GM18907 (cell line): Measurements from ENCODE around the gene IFT52.
A peak's percentile ranks its signal among the peaks of the same experiment; 100 is the strongest.

Experiments used
- ATAC-seq: cut with Tn5 transposase; IDR thresholded peaks from one replicate; pipeline ENCODE4 v1.9.1; 2021; ENCODE audit warnings: mild to moderate bottlenecking, moderate library complexity; ENCODE audit not compliant: unreplicated experiment

The IFT52 gene

DNA sequence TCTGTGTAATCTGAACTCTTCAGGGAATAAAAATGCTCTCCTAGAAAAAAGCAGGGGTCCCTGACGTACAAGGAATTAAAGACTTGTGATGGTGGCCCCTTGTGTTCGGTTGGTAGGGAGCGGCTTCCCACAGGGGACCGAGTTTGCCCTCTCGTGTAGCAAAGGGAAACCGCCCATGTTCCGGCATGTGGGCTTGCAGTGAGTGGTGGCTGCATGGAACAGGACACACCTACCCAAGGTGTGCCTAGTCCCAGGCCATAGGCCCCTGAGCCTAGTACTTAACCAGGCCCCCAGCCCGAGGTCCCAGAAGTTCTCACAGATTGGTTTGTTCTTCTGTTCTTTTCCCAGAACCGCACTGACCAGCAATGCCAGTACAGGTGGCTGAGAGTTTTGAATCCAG is 91.7 kb downstream of the IFT52 start:
- ATAC-seq: peak; percentile 36

DNA sequence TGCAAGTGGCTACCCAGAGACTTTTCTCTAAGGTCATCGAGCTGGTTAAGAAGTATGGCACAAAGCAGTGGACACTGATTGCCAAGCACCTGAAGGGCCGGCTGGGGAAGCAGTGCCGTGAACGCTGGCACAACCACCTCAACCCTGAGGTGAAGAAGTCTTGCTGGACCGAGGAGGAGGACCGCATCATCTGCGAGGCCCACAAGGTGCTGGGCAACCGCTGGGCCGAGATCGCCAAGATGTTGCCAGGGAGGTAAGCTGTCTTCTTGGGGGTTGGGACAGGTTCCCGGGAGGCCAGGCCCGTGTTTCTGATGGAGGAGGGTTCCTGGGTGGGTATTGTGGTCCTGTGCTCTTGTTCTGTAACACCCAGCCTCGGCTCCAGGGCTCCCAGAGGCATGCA is 96.1 kb downstream of the IFT52 start:
- ATAC-seq: no peak

DNA sequence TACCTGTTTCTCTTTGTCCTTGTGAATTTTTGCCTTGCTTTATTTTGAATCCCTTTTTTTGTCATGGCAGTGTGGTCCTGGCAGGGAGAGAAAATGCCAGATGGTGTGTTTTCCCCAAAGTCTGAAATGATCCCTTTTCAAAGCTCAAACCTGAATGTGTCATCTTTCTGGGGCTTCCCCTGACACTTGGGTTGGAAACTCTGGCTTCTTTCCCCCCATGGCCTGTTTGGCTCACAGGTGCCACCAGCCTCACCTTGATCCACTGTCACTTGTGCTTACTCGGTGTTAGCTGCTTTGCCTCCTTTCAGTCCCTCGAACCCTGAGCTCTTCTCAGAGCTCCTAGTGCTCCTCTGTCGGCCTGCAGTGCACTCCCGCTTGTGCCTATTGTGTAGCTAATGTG is 98.4 kb downstream of the IFT52 start:
- no peak for ATAC-seq

DNA sequence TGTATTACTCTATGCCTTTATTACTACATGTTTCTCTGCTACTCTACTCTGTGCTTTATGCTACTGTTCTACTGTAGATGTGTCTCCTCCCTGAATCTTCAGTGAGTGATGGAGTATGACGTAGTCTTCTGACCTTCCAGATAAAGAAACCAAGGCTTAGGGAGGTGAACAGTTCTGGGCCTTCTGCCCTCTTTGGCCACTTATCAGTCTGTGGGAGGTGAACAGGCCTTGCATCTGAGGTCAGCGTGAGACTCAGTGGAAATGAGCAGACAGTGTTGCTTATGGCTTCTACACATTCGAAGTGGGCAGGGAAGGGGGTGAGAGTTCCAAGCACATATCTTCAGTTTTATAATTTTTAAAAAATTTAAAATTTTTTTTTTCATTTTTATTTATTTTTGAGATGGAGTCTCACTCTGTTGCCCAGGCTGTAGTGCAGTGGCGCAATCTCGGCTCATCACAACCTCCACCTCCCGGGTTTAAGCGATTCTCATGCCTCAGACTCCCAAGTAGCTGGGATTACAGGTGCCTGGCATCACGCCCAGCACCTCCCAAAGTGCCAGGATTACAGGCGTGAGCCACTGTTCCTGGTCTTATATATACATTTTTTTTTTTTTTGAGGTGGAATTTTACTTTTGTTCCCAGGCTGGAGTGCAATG is 100.3 kb downstream of the IFT52 start:
- ATAC-seq: no peak

DNA sequence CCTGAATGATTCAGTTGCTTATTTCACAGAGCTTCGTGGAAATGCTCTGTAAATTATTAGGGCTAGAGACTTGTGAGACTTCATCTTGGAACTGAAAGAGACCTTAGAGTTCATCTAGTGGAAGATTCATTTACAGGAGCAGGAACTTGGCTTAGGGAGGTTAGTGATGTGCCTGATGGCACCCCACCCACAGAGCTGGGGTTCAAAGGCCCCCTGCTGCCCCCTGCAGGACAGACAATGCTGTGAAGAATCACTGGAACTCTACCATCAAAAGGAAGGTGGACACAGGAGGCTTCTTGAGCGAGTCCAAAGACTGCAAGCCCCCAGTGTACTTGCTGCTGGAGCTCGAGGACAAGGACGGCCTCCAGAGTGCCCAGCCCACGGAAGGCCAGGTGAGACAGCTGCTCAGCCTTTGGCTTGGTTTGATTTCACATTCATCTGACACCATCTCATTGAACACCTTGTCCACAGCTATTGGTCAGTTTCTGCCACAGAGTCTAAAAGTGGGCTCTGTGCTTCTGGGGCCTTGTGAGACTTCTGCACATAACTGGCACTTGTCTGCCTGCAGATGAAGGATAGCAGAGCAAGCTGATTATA is 101.3 kb downstream of the IFT52 start:
- ATAC-seq: no peak

DNA sequence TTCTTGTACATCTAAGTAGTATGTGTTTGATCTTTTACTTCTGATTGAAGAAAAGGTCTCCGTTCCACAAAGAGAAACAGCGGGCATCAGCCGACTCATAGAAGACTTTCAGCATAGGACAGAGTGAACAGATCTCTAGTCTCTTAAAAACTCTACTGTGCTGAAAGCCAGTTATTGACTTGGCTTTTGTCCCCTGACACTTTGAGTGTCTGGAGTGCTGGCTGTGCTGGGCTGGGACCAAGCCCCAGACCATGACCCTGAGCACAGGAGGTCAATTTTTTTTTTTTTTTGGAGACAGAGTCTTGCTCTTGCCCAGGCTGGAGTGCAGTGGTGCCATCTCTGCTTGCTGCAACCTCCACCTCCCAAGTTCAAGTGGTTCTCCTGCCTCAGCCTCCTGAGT is 104.0 kb downstream of the IFT52 start:
- ATAC-seq: no peak

DNA sequence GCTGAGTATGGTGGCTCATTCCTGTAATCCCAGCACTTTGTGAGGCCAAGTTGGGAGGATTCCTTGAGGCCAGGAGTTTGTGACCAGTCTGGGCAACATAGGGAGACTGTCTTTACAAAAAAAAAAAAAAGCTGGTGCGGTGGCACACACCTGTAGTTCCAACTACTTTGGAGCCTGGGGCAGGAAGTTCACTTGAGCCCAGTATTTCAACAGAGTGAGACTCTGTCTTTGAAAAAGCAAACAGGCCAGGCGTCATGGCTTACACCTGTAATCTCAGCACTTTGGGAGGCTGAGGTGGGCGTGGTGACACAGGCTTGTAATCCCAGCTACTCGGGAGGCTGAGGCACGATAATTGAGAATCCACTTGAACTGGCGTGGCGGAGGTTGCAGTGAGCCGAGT is 104.8 kb downstream of the IFT52 start:
- ATAC-seq: no peak
